ENCODE measurements around the gene LRRC4C.

LRRC4C gene

DNA sequence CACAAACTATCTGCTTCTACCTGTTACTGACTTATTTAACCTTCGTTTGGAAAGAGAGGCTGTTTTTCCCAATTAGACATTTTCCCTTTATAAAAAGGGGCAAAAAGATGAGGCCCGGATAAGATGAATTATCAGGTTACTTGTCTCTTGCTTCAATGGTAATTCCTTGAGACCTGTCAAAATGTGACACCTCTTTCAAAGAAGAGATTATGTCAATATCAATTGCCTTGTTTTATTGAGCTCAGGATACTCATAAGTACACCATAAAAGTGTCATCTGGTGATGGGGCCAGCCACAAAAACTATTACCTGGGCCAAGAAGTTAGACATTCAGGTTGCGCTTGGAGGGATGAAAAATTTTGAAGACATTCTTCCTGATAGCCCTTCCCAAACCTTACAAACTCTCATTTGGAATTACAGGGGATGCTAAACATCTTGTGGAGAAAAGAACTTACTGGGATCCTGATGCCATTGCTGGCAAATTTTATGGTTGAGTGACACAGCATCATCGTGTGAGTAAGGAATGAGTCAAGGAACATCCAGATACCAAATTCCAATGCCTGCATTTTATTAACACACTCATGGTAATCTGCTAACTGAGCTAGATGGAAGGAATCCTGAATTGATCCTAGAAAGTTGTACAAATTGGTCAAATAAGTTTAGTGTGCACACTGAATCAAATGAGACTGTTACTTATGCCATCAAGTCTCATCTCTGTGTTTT, 1071.2 kb downstream of the LRRC4C start:
- DNase-seq (ENCODE audit: low read depth in 2 of 3, low spot score in 1 of 3) = no peak

DNA sequence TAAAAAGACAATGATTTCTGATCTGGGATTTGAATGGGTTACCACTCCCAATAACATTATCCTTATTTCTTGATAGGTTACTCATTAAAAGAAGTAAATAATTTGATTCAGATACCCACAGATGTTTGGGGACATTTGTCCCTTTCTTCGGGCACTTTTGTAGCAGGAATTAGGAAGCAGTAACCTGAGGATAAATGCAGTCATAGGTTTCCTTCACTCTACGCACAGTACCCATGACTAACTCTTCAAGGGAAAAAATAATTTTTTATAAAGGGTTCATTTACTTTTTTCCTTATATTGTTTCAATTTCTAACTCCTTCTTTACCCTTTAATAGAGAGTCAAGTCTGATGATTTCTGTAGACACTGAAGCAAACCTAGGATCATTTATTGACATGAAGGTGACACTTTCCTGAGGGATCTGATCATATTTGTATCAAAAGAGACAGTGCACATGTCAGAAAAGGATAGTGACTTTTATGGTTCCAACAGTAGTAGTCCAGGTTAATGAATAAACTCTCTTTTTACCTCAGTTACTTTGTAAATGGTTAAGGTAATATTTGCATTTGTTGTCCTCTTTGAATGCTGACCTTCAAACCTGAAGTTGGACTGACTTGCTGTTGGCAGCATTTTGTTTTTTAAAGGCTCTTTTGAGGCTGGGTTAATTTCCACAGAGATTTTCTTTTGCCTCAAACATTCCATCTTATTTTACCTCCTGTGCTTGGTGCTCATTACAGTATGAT, 1072.0 kb downstream of the LRRC4C start:
- no peak for DNase-seq (ENCODE audit: low read depth in 2 of 3, low spot score in 1 of 3)

DNA sequence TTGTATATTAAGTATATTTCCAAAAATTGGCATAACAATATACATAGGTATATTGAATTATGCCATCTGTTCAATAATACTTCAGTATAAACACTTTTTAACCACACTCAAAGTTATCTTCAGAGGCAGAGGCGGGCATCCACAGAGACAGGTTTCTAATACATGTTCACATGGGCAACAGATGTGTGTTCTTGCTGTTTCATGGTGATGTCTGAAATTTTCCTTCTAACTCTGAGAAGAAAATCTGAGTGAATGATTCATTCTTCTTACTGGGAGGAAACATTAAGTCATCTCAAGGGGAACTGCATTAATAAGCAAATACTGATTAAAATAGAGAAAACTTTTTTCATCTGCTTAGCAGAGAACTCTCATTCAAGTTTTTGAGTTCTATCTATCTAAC, 1074.5 kb downstream of the LRRC4C start:
- DNase-seq (ENCODE audit: low read depth in 2 of 3, low spot score in 1 of 3) = no peak

DNA sequence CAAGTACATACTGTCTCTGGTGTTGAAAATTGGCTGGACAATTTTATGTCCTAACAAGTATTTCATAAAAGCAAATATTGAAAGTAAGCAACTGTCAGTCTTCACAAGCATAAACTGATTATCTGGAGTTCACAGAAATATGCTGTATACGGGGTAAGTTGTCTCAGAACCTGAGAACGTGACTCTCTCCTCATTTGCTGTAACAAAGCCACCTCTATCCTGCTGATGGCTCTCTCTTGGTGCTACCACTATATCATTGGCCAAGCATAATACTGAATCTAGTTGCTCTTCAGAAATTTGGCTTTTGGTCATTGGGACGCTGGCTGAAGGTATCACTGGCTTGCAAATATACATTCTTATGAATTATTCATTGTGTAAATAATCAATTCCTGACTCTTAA, 1078.0 kb downstream of the LRRC4C start:
- no peak for DNase-seq (ENCODE audit: low read depth in 2 of 3, low spot score in 1 of 3)

DNA sequence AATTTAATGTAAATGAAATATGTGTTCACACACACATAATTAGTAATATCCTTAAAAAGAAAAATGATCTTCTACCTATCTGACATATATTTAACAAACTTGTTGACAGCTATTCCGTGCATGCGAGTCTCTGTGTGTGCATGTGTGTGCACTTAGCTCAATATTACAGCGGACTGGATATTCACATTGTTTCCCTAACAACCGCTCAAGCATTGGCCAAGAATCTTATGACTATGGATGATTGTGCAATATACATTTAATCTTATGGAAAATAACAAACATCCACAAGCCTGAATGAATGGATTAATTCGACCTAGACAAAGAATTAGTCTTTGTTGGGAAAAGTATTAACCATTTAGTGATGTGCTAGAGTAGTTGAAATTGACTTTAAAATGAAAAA, 1078.6 kb downstream of the LRRC4C start:
- DNase-seq (ENCODE audit: low read depth in 2 of 3, low spot score in 1 of 3) = no peak

DNA sequence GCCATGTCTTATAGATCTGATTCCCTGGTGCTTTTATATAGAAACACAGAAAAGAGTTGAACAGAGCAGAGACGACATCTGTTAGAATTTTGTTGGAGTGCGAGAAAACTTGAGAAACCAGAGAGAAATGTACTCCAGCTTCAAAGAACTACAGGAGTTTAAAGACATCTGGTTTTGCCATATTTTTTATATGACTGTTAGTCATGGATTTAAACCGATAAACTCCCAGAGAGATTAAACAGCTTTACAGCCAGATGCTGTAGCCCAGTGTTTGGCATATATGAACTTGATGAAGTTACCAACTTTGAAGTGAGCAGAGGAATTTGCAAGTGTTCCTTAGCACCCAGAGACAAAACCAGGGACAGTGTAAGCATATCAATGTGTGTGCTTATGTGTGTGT, 1083.1 kb downstream of the LRRC4C start:
- DNase-seq (ENCODE audit: low read depth in 2 of 3, low spot score in 1 of 3) = no peak

DNA sequence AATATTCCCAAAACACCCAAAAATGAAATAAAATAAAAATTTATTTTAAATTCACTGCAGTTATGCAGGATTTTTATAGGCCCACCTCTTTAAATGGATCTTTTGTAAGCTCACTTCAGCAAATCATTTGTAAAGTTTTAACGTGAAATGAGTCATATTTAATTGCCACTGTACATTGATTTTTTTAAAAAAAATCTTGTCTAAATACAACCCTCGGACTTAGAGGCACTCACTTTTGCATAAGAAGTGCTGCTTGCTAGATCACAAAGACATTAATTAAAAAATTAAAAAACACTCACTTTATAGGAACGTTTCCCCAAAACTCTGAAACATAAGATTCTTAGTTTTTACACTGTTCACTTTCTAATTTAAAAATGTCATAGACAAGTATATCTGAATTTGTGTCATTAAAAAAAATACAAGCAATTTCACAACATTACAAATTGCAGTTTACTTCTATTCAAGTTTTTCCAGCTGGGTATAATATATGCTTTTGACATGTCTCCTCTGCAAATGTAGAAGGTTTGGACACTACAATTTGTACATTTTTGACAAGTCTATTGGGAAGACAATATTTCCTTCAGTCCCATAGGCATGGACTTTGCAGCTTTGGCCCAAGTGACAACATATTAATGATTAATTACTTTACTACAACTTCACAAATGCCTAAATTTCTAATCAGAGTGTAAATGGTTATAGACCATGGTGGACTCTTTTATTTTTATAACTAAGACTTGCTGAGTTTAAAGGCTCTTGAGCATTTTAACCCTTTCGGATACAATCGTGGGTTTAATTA, 1088.4 kb downstream of the LRRC4C start:
- no peak for DNase-seq (ENCODE audit: low read depth in 2 of 3, low spot score in 1 of 3)

DNA sequence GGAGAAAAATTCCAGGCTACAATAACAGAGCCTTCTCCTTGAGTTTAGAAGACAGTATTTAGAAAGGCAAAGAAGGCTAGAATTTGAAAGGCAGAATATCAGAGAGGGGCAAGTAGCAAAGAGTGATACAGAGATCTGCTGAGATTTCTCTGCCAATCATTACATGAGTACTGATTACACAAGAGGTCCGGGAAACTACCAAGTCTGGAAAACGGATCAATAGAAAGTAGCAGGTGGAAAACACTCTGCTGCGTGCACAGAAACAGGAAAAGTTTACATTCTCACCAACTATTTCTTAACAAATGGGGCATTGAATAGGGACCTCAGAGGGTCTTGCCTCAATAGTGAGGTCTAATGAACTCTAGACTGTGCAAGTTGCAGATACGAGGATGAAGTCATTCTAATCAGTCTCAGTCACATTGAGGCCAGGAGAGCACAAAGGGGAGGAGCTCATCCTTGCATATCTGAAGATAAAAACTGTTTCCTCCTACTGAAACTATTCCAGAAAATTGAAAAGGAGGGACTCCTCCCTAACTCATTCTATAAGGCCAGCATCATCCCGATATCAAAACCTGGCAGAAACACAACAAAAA, 1099.2 kb downstream of the LRRC4C start:
- DNase-seq (ENCODE audit: low read depth in 2 of 3, low spot score in 1 of 3) = no peak

DNA sequence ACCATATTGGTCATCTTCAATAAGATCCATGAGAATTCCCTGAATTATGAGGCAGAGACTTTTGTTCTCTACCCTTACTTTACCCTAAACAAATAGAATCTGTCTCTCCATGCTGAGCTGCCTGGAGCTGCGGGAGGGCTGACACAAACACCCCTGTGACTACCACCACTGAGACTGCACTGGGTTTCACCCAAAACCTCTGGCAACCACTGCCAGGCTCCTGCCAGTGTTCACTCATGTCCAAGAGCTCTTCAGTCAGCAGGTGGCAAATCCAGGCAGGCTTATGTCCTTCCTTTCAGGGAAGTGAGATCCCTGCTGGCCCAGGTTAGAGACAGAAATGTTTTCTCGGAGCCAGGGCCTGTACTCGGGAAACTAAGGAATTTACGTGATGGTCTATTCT, 1105.3 kb downstream of the LRRC4C start:
- no peak for DNase-seq (ENCODE audit: low read depth in 2 of 3, low spot score in 1 of 3)

DNA sequence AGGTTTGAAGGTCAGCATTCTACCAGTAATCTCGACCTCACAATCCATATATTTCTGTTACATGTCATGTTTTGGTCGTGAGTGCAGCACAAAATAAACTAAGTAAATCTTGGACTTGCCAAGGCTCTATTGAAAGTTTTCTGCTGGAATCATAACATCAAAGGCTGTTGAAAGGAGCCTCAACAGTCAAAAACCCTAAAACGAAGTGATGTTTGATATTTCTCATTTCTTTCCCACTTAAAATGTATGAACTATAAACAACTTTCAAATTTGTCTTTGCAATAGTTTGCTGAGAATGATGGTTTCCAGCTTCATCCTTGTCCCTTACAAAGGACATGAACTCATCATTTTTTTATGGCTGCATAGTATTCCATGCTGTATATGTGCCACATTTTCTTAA, 1118.5 kb downstream of the LRRC4C start:
- no peak for DNase-seq (ENCODE audit: low read depth in 2 of 3, low spot score in 1 of 3)

DNA sequence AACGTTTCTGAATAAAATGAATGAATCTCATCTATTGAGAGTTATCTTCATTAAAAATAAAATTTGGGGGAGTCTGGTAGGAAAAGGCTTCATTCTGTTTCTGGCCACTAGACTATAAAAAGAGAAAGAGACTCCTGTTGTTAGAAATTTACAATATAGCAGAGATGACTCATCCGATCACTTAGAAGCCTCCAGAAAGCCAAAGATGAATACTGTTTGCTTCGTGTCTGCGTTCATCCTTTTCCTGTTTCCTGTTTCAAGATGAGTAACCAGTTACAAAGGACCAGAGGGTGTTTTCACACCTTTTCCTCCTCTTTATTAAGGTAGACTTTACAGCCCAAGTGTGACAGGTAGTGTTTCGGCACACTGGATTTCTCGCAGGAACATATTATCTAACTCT, 1120.7 kb downstream of the LRRC4C start:
- no peak for DNase-seq (ENCODE audit: low read depth in 2 of 3, low spot score in 1 of 3)

DNA sequence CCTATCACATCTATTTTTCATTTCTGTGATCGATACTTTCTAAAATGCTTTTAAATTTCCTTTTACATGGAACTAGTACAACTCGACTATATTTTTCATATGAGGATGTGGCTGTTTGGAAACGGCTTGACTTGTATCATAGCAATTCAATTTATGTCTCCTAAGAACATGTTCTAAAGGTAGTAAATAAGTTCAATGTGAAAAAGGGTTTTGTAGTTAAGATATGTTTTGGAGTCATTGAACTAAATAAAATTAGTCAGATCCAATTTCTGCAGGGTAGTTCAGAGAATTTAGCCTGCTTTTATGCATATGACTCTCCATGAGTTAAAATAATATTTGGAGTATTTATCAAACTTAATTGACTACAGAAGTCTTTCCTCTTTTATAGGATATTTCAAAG, 1121.4 kb downstream of the LRRC4C start:
- DNase-seq (ENCODE audit: low read depth in 2 of 3, low spot score in 1 of 3) = no peak

DNA sequence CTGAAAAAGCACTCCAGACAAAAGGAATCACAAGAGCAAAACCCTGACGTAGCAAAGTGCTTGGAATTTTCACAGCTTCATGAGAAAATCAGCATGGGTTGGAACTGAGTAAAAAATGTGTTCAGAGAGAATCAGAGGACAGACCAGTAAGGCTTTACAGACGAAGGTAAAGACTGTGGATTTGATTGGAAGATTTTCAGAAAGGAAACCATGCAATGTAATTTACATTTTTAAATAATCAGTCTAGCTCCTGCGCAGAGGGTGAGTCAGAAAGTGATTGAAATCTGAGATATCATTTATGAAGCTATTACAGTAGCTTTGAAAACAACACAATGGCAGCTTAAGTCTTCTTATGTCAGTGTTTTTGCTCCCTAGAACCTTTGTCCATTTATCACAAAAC, 1122.3 kb downstream of the LRRC4C start:
- DNase-seq (ENCODE audit: low read depth in 2 of 3, low spot score in 1 of 3) = no peak

DNA sequence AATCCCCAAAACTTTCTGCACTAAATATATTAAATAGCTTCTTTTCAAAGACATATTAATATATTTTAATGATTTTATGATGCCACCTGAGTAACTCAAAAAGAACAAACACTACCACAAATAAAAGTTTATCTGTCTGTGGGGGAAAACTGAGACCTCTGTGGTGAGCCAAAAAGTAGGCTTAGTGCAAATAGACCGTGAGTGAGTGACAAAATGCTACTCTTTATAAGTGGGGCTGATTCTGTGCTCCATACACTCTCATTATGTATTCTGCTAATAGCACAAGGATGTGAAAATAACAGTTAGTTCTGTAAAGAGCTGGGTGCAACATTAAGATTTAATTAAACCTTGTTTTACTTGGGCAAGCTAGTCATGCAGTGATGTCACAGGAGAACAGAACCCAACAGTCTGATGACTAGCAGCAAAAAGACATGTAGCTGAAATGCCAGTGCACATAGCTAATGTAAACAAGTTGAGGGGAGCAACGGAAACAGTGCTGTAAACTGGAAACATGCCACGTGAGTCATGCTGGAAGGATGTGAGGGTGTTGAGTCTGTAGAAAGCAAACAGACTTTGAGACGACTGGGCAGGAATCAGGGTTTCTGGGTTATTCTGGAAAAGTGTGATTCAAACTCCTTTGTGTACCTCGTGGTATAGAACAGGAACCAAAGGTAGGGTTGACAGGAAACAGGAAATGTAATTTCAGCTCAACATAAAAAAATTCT, 1130.4 kb downstream of the LRRC4C start:
- DNase-seq (ENCODE audit: low read depth in 2 of 3, low spot score in 1 of 3) = no peak

DNA sequence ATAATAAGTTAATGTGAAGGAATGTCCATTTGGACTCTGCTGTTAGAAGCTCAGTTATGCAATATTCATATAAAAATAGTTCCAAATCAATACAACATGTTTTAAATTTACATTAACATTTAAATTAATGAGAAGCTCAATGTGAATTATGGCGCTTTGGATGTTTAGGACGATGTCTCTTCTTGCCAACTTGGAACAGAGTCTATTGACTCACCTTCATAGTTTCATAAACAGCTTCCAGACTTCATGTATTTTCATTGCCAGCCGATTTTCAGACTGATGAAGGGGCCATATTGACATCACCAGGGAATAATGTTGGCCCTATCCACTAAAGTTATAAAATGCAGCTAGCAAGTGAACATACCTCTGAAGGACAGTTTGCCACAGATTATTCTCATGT, 1136.2 kb downstream of the LRRC4C start:
- no peak for DNase-seq (ENCODE audit: low read depth in 2 of 3, low spot score in 1 of 3)

DNA sequence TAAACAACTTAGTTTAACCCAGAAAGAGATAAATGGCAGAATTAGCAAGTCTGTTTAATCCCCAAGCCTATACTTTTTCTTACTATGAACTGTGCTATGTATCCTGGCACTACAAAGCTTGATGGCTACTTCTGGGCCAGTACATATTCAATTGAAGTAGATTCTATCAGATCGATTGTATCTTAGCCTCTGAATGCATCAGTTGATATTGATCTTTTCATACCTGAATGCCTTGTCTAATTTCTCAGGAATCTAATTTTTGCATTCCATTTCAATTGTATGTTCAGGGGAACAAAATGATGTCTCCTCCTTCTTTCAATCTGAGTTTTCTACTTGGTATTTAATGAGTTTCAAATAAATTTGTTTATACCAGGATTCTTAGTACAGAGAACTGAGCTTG, 1137.9 kb downstream of the LRRC4C start:
- DNase-seq (ENCODE audit: low read depth in 2 of 3, low spot score in 1 of 3) = no peak

DNA sequence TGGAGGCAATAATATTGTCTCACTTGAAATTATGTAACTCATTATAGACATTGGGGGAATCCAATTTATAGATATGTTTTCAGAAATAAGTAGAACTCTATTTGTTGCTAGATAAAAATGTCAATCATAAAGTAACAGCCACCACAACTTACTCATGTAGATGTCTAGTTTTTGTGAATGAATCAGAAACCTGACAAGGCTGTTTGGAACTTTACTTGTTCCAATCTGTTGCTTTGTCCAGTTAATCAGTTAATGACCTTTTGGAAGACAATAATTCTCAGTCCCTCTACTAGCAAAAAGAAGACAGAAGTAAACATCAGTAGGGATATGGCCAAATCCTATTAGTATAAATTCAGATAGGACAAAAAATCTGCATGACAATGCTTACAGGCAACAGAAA, 1143.3 kb downstream of the LRRC4C start:
- no peak for DNase-seq (ENCODE audit: low read depth in 2 of 3, low spot score in 1 of 3)

DNA sequence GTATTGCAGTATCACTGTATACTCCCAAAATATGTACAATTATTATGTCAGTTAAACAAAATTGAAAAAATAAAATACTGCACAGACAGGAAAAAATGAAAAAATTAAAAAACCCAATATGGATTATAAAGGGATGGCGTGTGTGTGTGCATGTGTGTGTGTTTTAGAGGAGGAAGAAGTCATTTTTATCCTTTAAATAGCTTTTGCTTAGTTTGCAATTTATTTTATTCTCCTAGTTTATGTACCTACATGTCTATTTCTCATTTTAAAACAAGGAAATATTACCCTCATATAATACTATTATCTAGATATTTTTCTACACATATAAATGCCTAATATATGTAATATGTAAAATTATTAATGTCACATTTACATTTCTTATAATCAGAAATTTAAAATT, 1144.3 kb downstream of the LRRC4C start:
- DNase-seq (ENCODE audit: low read depth in 2 of 3, low spot score in 1 of 3) = no peak

DNA sequence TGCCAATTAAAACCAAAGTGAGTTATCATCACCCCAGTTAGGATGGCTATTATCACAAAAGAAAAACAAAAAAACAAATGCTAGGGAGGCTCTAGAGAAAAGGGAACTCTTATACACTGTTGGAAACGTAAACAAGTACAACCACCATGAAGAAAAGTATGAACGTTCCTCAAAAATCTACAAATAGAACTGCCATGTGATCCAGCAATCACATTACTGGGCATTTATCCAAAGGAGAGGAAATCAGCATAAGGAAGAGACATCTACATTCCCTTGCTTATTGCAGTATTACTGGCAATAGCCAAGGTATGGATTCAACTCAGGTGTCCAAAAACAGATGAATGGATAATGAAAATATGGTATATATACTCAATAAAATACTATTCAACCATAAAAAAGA, 1145.1 kb downstream of the LRRC4C start:
- DNase-seq (ENCODE audit: low read depth in 2 of 3, low spot score in 1 of 3) = no peak

DNA sequence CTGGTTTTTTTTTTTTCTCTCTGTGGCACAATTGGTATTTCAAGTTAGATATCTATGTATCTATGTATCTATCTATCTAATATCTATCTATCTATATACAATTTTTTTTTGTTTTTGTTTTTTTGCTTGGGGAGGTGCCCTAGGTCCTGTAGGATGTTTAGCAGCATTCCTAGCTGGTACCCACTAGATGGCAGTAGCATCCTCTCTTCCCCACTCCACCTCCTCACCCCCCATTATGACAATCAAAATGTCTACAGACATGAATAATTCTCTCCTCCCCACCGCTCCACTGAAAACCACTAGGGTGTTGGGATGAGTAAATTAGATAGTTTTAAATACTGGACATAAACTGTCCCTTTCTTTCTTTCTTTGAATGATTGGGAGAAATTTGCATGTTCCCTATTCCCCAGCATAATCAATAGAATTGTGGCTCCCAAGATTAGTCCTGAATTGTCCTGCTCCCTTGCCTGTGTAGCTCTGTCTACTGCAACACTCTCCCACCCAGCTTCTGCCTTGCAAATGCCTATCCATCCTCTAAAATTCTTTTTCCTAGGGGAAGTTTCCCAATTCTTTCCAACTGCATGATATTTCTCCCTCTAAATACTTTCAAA, 1152.4 kb downstream of the LRRC4C start:
- DNase-seq (ENCODE audit: low read depth in 2 of 3, low spot score in 1 of 3) = no peak

DNA sequence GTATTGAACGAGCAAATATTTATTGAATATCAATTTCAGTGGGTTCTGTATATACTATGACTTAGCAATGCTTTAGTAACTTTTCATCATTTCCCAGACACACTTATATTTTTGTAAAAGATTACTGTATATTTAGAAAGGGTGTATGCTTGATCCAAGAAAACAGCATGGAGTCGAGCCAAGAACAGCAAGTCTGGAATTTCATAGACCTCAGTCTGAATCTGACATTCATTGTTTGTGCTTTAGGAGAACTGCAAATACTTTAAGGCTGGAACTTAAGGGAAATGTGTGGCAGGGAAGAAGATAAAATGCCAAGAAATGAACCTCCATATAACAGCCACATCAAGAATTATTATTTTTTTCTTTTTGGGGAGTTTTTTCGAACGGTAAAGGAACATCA, 1156.8 kb downstream of the LRRC4C start:
- DNase-seq (ENCODE audit: low read depth in 2 of 3, low spot score in 1 of 3) = no peak
